HEK293 (cell line): ENCODE data around the gene ERICH3.

Source experiments
- CTCF ChIA-PET: fragments of 350-600 bp; formaldehyde crosslinking; extraction: SDS; loops from one replicate; lab custom pipeline; 2021; ENCODE audit warnings: antibody characterized with exemption; lab: Yijun Ruan, JAX
- POLR2A ChIA-PET: fragments of 300-600 bp; formaldehyde crosslinking; extraction: SDS; loops from one replicate; lab custom pipeline; 2020; ENCODE audit warnings: antibody characterized with exemption, inconsistent platforms; lab: Yijun Ruan, JAX
- H3K27ac ChIP-seq: fragments of 200-500 bp; sonication (Bioruptor generic); 2 replicates; pipeline ENCODE4 v1.5.1; 2014; ENCODE audit warnings: low read depth, low read length, control low read depth, inconsistent platforms; ENCODE audit errors: extremely low read depth
- H3K36me3 ChIP-seq, 2 experiments: fragments of 200-500 bp in 1 of 2; sonication (Bioruptor generic) in 1 of 2; 1 replicate in 1 of 2; 2 replicates in 1 of 2; pipeline ENCODE4 v1.5.1; 2014 to 2017; ENCODE audit warnings: inconsistent platforms in 2 of 2, low read length in 2 of 2; ENCODE audit not compliant: control insufficient read depth in 2 of 2, insufficient read depth in 1 of 2
- H3K4me1 ChIP-seq: fragments of 200-500 bp; sonication (Bioruptor generic); 2 replicates; pipeline ENCODE4 v1.5.1; 2014; ENCODE audit warnings: mild to moderate bottlenecking, low read length, inconsistent platforms; ENCODE audit not compliant: control insufficient read depth, insufficient read depth
- H3K4me3 ChIP-seq: 2 replicates; pipeline ENCODE4 v1.5.1; 2011; ENCODE audit warnings: low read depth, mild to moderate bottlenecking, control low read depth, low read length, moderate library complexity
- H3K9me3 ChIP-seq: fragments of 200-500 bp; sonication (Bioruptor generic); 2 replicates; pipeline ENCODE4 v1.5.1; 2014; ENCODE audit warnings: low read depth, low read length, inconsistent platforms; ENCODE audit not compliant: control insufficient read depth, insufficient read depth
- GLI4 ChIP-seq: fragments of 450-650 bp; formaldehyde crosslinking; IDR thresholded peaks from 2 replicates; pipeline ENCODE4 v1.5.1; 2016; ENCODE audit warnings: missing biosample characterization, missing genetic modification characterization
- KLF1 ChIP-seq: fragments of 450-650 bp; formaldehyde crosslinking; IDR thresholded peaks from 2 replicates; pipeline ENCODE4 v1.5.1; 2016; ENCODE audit warnings: missing biosample characterization, missing genetic modification characterization
- SCRT1 ChIP-seq: fragments of 450-650 bp; formaldehyde crosslinking; IDR thresholded peaks from 2 replicates; pipeline ENCODE4 v1.5.1; 2016; ENCODE audit warnings: missing biosample characterization, missing genetic modification characterization, borderline replicate concordance
- ZBTB26 ChIP-seq: fragments of 450-650 bp; formaldehyde crosslinking; optimal IDR thresholded peaks from 2 replicates; pipeline ENCODE3; 2016; ENCODE audit warnings: missing biosample characterization, mild to moderate bottlenecking, missing genetic modification characterization
- ZBTB48 ChIP-seq: fragments of 450-650 bp; formaldehyde crosslinking; IDR thresholded peaks from 2 replicates; pipeline ENCODE4 v1.5.1; 2016; ENCODE audit warnings: missing biosample characterization, missing genetic modification characterization
- ZFP3 ChIP-seq: fragments of 450-650 bp; formaldehyde crosslinking; IDR thresholded peaks from 2 replicates; pipeline ENCODE4 v1.5.1; 2016; ENCODE audit warnings: low read depth, missing biosample characterization, missing genetic modification characterization
- ZNF132 ChIP-seq: fragments of 450-650 bp; formaldehyde crosslinking; IDR thresholded peaks from 2 replicates; pipeline ENCODE4 v1.5.1; 2017; ENCODE audit warnings: missing biosample characterization, missing genetic modification characterization, borderline replicate concordance
- ZNF155 ChIP-seq: fragments of 450-650 bp; formaldehyde crosslinking; IDR thresholded peaks from 2 replicates; pipeline ENCODE4 v1.5.1; 2016; ENCODE audit warnings: missing biosample characterization, missing genetic modification characterization
- ZNF169 ChIP-seq: fragments of 450-650 bp; formaldehyde crosslinking; IDR thresholded peaks from 2 replicates; pipeline ENCODE4 v1.5.1; 2016; ENCODE audit warnings: missing biosample characterization, missing genetic modification characterization
- ZNF26 ChIP-seq: fragments of 450-650 bp; formaldehyde crosslinking; IDR thresholded peaks from 2 replicates; pipeline ENCODE4 v1.5.1; 2016; ENCODE audit warnings: missing biosample characterization, missing genetic modification characterization
- ZNF280C ChIP-seq: fragments of 450-650 bp; formaldehyde crosslinking; IDR thresholded peaks from 2 replicates; pipeline ENCODE4 v1.5.1; 2016; ENCODE audit warnings: missing biosample characterization, missing genetic modification characterization
- ZNF362 ChIP-seq: fragments of 450-650 bp; formaldehyde crosslinking; IDR thresholded peaks from 2 replicates; pipeline ENCODE4 v1.5.1; 2016; ENCODE audit warnings: missing biosample characterization, missing genetic modification characterization
- ZNF514 ChIP-seq: fragments of 450-650 bp; formaldehyde crosslinking; IDR thresholded peaks from 2 replicates; pipeline ENCODE4 v1.5.1; 2016; ENCODE audit warnings: missing biosample characterization, missing genetic modification characterization
- ZNF600 ChIP-seq: fragments of 450-650 bp; formaldehyde crosslinking; IDR thresholded peaks from 2 replicates; pipeline ENCODE4 v1.5.1; 2016; ENCODE audit warnings: missing biosample characterization, missing genetic modification characterization
- ZNF624 ChIP-seq: fragments of 450-650 bp; formaldehyde crosslinking; IDR thresholded peaks from 2 replicates; pipeline ENCODE4 v1.5.1; 2017; ENCODE audit warnings: missing biosample characterization, missing genetic modification characterization
- ZNF626 ChIP-seq: fragments of 450-650 bp; sonication (Bioruptor Pico); formaldehyde crosslinking; IDR thresholded peaks from 2 replicates; pipeline ENCODE4 v1.5.1; 2018; ENCODE audit warnings: missing biosample characterization, missing genetic modification characterization, inconsistent platforms
- ZNF670 ChIP-seq: fragments of 450-650 bp; formaldehyde crosslinking; IDR thresholded peaks from 2 replicates; pipeline ENCODE4 v1.5.1; 2016; ENCODE audit warnings: missing biosample characterization, missing genetic modification characterization, low read depth
- ZNF692 ChIP-seq: fragments of 450-650 bp; formaldehyde crosslinking; IDR thresholded peaks from 2 replicates; pipeline ENCODE4 v1.5.1; 2016; ENCODE audit warnings: missing biosample characterization, missing genetic modification characterization
- ZNF76 ChIP-seq: fragments of 450-650 bp; formaldehyde crosslinking; IDR thresholded peaks from 2 replicates; pipeline ENCODE4; 2016; ENCODE audit warnings: low read depth, missing biosample characterization, missing genetic modification characterization, borderline replicate concordance
- ZNF768 ChIP-seq: fragments of 450-650 bp; formaldehyde crosslinking; IDR thresholded peaks from 2 replicates; pipeline ENCODE4 v1.5.1; 2018; ENCODE audit warnings: missing biosample characterization, mild to moderate bottlenecking, missing genetic modification characterization

ERICH3 gene

GRCh38 chr1:74531796-74532195 lies 141.8 kb downstream of the ERICH3 start:
- CTCF ChIA-PET: no interaction called here
- H3K4me3 ChIP-seq: no peak overlapping the region
- H3K27ac ChIP-seq: no peak overlapping the region
- H3K36me3 ChIP-seq: no peaks in the 10 kb centered on the region
- TF ChIP-seq SCRT1 (tag by site-specific recombination) (no peak), ZNF280C (tag by site-specific recombination) (no peak), ZBTB48 (tag by site-specific recombination) (no peak), ZNF514 (tag by site-specific recombination) (no peak), ZNF624 (tag by site-specific recombination) (no peak), KLF1 (no peak)
- POLR2A ChIA-PET: no interaction called here
- no peaks in the 10 kb centered on the region for H3K9me3 ChIP-seq
- H3K4me1 ChIP-seq: no peaks in the 10 kb centered on the region

- POLR2A ChIA-PET: no interaction called here
- Histone ChIP-seq H3K4me1 (no peaks in the 10 kb centered on the region), H3K36me3 (no peaks in the 10 kb centered on the region), H3K4me3 (no peak overlapping the region), H3K27ac (no peak overlapping the region), H3K9me3 (no peaks in the 10 kb centered on the region)
- TF ChIP-seq ZNF670 (tag by site-specific recombination) (no peak), ZNF626 (no peak), ZNF169 (no peak), ZBTB26 (tag by site-specific recombination) (no peak), ZNF76 (tag by site-specific recombination) (no peak), ZNF26 (tag by site-specific recombination) (no peak), ZNF692 (no peak), ZNF132 (tag by site-specific recombination) (no peak), ZNF768 (tag by site-specific recombination) (no peak), ZNF155 (tag by site-specific recombination) (no peak), ZFP3 (tag by site-specific recombination) (no peak), ZNF362 (tag by site-specific recombination) (no peak), ZNF600 (tag by site-specific recombination) (no peak), GLI4 (tag by site-specific recombination) (no peak)
- TF ChIP-seq, all 188 proteins: peak for 0
- CTCF ChIA-PET: no interaction called here
Observed at GRCh38 chr1:74530892-74531291, 142.7 kb downstream of the ERICH3 start.
